HG03460 (cell line): ENCODE measurements around the gene PRDM16.

ENCODE experiments used
- ATAC-seq: cut with Tn5 transposase; IDR thresholded peaks from one replicate; pipeline ENCODE4 v1.9.1; 2021; ENCODE audit not compliant: unreplicated experiment

The PRDM16 gene

GRCh38 chr1:3068564-3069431 is at the start of gene PRDM16:
Gene PRDM16, plus strand, starts transcription at chr1:3069203. Its CDS starts 57 bp downstream, at chr1:3069260.
- no peak for ATAC-seq

- ATAC-seq: no peak
Observed at GRCh38 chr1:3019516-3020051, 49.4 kb upstream of the PRDM16 start.

GRCh38 chr1:3020263-3020909 is 48.6 kb upstream of the PRDM16 start:
- ATAC-seq: no peak

GRCh38 chr1:3021233-3021671 is 47.8 kb upstream of the PRDM16 start, which contains the start of gene ACTRT2:
Gene ACTRT2, plus strand, starts transcription at chr1:3021467. Its CDS starts 220 bp downstream, at chr1:3021687.
- ATAC-seq: no peak

GRCh38 chr1:3021801-3022401 is 47.1 kb upstream of the PRDM16 start:
- no peak for ATAC-seq

- no peak for ATAC-seq
Observed at GRCh38 chr1:3022511-3022973, 46.5 kb upstream of the PRDM16 start.

GRCh38 chr1:3022976-3023375 is 46.0 kb upstream of the PRDM16 start:
- ATAC-seq: no peak

- ATAC-seq: no peak
Observed at GRCh38 chr1:3024019-3024418, 45.0 kb upstream of the PRDM16 start.

GRCh38 chr1:3024588-3024987 is 44.4 kb upstream of the PRDM16 start:
- ATAC-seq: no peak

- no peak for ATAC-seq
Observed at GRCh38 chr1:3026124-3026523, 42.9 kb upstream of the PRDM16 start.

GRCh38 chr1:3026581-3027391 is 42.2 kb upstream of the PRDM16 start:
- no peak for ATAC-seq

GRCh38 chr1:3027611-3028371 is 41.2 kb upstream of the PRDM16 start:
- ATAC-seq: no peak

- ATAC-seq: no peak
Observed at GRCh38 chr1:3028531-3029282, 40.3 kb upstream of the PRDM16 start.

- ATAC-seq: no peak
Observed at GRCh38 chr1:3029481-3029961, 39.5 kb upstream of the PRDM16 start.

- ATAC-seq: no peak
Observed at GRCh38 chr1:3029991-3030662, 38.9 kb upstream of the PRDM16 start.

- ATAC-seq: no peak
Observed at GRCh38 chr1:3030663-3031381, 38.2 kb upstream of the PRDM16 start.

GRCh38 chr1:3031401-3032221 is 37.4 kb upstream of the PRDM16 start:
- ATAC-seq: no peak
